ENCODE results near the gene HLCS. TPM values are rescaled to one million over a fixed set of nuclear protein-coding genes. Genes with fewer than 3 reads are reported as not detected.

Gene HLCS
- total and polyA plus RNA-seq, 2 donors (not counting 1 experiment from before 2014, with no cell fraction given): 23.1 to 40.0 TPM

DNA sequence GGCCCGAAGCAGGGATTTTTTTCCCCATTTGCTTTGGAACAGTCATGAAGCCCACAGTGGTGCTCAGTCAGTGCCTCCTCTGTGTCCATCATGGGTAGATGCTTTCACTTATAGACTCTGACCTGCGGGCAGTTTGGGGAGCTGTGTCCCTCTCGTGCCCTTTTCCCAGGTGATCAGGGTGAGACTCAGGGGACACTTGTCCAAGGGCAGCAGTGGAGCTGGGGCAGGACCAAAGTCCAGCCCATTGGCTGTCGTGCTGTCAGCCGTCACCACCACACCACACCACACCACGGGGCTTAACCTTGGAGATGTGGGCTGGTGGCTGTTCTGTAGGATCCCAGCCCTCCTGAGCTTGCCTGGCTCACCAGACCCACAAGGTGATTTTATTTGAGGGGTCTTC is 232.6 kb downstream of the HLCS start:
- Histone ChIP-seq H3K4me3 (replicated peaks in 1 of 4; ENCODE audit: control extremely low read depth in 1 of 4, insufficient read depth in 1 of 4, low read depth in 3 of 4, low read length in 4 of 4) (no peak overlapping the region), H3K9me3 (ENCODE audit: control insufficient read depth, insufficient read depth, low read depth, low read length) (no peaks in the 10 kb centered on the region), H3K4me2 (ENCODE audit: extremely low read depth, insufficient read depth, low read length) (no peak overlapping the region), H4K20me1 (ENCODE audit: control insufficient read depth, extremely low read depth, insufficient read depth, low read length) (no peaks in the 10 kb centered on the region), H3K4me1 (ENCODE audit: control insufficient read depth, extremely low read depth, insufficient read depth, low read length) (no peaks in the 10 kb centered on the region), H3K79me2 (ENCODE audit: control insufficient read depth, insufficient read depth, low read length) (no peaks in the 10 kb centered on the region), H3K27me3 (ENCODE audit: control insufficient read depth, insufficient read depth, low read length) (peaks cover 6% of the 10 kb centered on the region), H3K27ac (ENCODE audit: insufficient read depth, low read length) (no peak overlapping the region), H2AFZ (ENCODE audit: low read length) (no peak overlapping the region), H3K36me3 (ENCODE audit: control insufficient read depth, insufficient read depth, low read length) (no peaks in the 10 kb centered on the region), H3K9ac (ENCODE audit: insufficient read depth, low read length) (no peak overlapping the region)
- no peak for DNase-seq (ENCODE audit: low read depth in 2 of 2)
- TF ChIP-seq, protein P1, sequence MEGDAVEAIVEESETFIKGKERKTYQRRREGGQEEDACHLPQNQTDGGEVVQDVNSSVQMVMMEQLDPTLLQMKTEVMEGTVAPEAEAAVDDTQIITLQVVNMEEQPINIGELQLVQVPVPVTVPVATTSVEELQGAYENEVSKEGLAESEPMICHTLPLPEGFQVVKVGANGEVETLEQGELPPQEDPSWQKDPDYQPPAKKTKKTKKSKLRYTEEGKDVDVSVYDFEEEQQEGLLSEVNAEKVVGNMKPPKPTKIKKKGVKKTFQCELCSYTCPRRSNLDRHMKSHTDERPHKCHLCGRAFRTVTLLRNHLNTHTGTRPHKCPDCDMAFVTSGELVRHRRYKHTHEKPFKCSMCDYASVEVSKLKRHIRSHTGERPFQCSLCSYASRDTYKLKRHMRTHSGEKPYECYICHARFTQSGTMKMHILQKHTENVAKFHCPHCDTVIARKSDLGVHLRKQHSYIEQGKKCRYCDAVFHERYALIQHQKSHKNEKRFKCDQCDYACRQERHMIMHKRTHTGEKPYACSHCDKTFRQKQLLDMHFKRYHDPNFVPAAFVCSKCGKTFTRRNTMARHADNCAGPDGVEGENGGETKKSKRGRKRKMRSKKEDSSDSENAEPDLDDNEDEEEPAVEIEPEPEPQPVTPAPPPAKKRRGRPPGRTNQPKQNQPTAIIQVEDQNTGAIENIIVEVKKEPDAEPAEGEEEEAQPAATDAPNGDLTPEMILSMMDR (conservative IDR thresholded peaks at IDR 0.05 in 1 of 2, IDR thresholded peaks at IDR 0.05 in 1 of 2; ENCODE audit: low read depth in 1 of 2, low read length in 2 of 2): no peak
- no peak for TF ChIP-seq EZH2 (IDR thresholded peaks at IDR 0.05; ENCODE audit: low read length, missing control alignments)

DNA sequence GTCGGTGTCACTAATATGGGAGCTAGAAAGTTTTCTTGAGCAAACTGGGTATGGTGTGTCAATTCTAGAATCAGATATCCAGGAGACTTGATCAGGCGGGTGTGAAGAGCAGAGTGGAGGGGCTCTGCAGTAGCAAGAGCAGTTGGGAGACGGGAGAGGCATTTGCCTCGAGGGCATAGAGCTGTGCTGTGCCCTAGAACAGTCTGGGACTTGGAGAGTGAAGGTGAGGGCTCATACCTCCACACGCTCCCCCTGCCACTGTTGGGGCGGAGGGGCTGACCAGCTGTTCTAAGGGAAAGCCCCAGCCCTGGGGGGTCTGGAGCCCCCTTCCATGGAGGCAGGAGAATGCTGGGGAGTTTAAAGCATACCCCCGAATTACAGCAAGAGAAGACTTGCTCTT is 233.7 kb downstream of the HLCS start:
- DNase-seq (ENCODE audit: low read depth in 2 of 2): no peak
- Histone ChIP-seq H3K36me3 (ENCODE audit: control insufficient read depth, insufficient read depth, low read length) (no peaks in the 10 kb centered on the region), H3K27ac (ENCODE audit: insufficient read depth, low read length) (no peak overlapping the region), H3K27me3 (ENCODE audit: control insufficient read depth, insufficient read depth, low read length) (peaks cover 6% of the 10 kb centered on the region), H3K4me3 (replicated peaks in 1 of 4; ENCODE audit: control extremely low read depth in 1 of 4, insufficient read depth in 1 of 4, low read depth in 3 of 4, low read length in 4 of 4) (no peak overlapping the region), H3K4me2 (ENCODE audit: extremely low read depth, insufficient read depth, low read length) (no peak overlapping the region), H3K79me2 (ENCODE audit: control insufficient read depth, insufficient read depth, low read length) (no peaks in the 10 kb centered on the region), H3K4me1 (ENCODE audit: control insufficient read depth, extremely low read depth, insufficient read depth, low read length) (no peaks in the 10 kb centered on the region), H2AFZ (ENCODE audit: low read length) (no peak overlapping the region), H3K9ac (ENCODE audit: insufficient read depth, low read length) (no peak overlapping the region), H3K9me3 (ENCODE audit: control insufficient read depth, insufficient read depth, low read depth, low read length) (no peaks in the 10 kb centered on the region), H4K20me1 (ENCODE audit: control insufficient read depth, extremely low read depth, insufficient read depth, low read length) (no peaks in the 10 kb centered on the region)
- TF ChIP-seq EZH2 (IDR thresholded peaks at IDR 0.05; ENCODE audit: low read length, missing control alignments): no peak
- TF ChIP-seq, protein P1 (conservative IDR thresholded peaks at IDR 0.05 in 1 of 2, IDR thresholded peaks at IDR 0.05 in 1 of 2; ENCODE audit: low read depth in 1 of 2, low read length in 2 of 2): no peak

DNA sequence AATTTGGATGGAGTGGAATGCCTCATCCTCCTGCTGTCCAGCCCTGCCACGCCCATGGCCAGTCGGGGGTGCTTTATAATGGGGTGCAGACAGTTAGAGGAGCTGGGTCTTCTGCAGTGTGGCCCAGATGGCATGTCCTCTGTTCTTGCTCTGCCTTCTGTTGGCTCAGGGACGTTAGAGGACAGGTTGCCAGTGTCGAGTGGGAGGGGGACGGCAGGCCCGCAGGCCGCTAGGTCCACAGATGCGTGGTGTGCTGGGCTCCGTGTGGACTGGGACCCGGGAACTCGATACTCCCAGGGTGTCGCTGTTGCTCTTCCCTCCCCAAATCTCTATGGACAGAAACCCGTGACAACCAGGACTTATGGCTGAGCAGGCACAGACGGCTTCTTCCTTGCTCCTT is 234.3 kb downstream of the HLCS start:
- no peak overlapping the region for H2AFZ ChIP-seq (ENCODE audit: low read length)
- no peak for TF ChIP-seq EZH2 (IDR thresholded peaks at IDR 0.05; ENCODE audit: low read length, missing control alignments)
- TF ChIP-seq, protein P1 (conservative IDR thresholded peaks at IDR 0.05 in 1 of 2, IDR thresholded peaks at IDR 0.05 in 1 of 2; ENCODE audit: low read depth in 1 of 2, low read length in 2 of 2): no peak
- no peaks in the 10 kb centered on the region for H3K9me3 ChIP-seq (ENCODE audit: control insufficient read depth, insufficient read depth, low read depth, low read length)
- no peak overlapping the region for H3K9ac ChIP-seq (ENCODE audit: insufficient read depth, low read length)
- DNase-seq (ENCODE audit: low read depth in 2 of 2): no peak
- H3K36me3 ChIP-seq (ENCODE audit: control insufficient read depth, insufficient read depth, low read length): no peaks in the 10 kb centered on the region
- H3K4me2 ChIP-seq (ENCODE audit: extremely low read depth, insufficient read depth, low read length): no peak overlapping the region
- H3K79me2 ChIP-seq (ENCODE audit: control insufficient read depth, insufficient read depth, low read length): no peaks in the 10 kb centered on the region
- no peaks in the 10 kb centered on the region for H4K20me1 ChIP-seq (ENCODE audit: control insufficient read depth, extremely low read depth, insufficient read depth, low read length)
- no peak overlapping the region for H3K27ac ChIP-seq (ENCODE audit: insufficient read depth, low read length)
- no peaks in the 10 kb centered on the region for H3K4me1 ChIP-seq (ENCODE audit: control insufficient read depth, extremely low read depth, insufficient read depth, low read length)
- H3K27me3 ChIP-seq (ENCODE audit: control insufficient read depth, insufficient read depth, low read length): peaks cover 8% of the 10 kb centered on the region
- no peak overlapping the region for H3K4me3 ChIP-seq (replicated peaks in 1 of 4; ENCODE audit: control extremely low read depth in 1 of 4, insufficient read depth in 1 of 4, low read depth in 3 of 4, low read length in 4 of 4)
